ENCODE data around the gene DGKB. TPM values are rescaled to one million over a fixed set of nuclear protein-coding genes. Genes with fewer than 3 reads are reported as not detected.
A peak's percentile ranks its signal among the peaks of the same experiment; 100 is the strongest.

The DGKB gene
- total and polyA plus RNA-seq, 2 donors from 2014 or later = 0.26 to 1.5 TPM

GRCh38 chr7:14761510-14762296 is 140.8 kb downstream of the DGKB start:
- Histone ChIP-seq H3K36me3 (ENCODE audit: control insufficient read depth in 2 of 3, insufficient read depth in 3 of 3, low read length in 3 of 3) (no peaks in the 10 kb centered on the region), H3K4me1 (ENCODE audit: control insufficient read depth in 2 of 3, insufficient read depth in 2 of 3, low read depth in 1 of 3, low read length in 3 of 3) (no peaks in the 10 kb centered on the region), H3K9ac (ENCODE audit: low read length in 3 of 3) (no peak overlapping the region), H3K9me3 (ENCODE audit: control insufficient read depth in 2 of 3, insufficient read depth in 1 of 3, low read length in 3 of 3) (no peaks in the 10 kb centered on the region), H3K4me3 (ENCODE audit: low read length in 3 of 3) (no peak overlapping the region), H3K27me3 (ENCODE audit: control insufficient read depth, insufficient read depth, low read length) (no peaks in the 10 kb centered on the region), H3K27ac (ENCODE audit: low read depth in 2 of 2, low read length in 2 of 2) (no peak overlapping the region)
- TF ChIP-seq, protein P1, sequence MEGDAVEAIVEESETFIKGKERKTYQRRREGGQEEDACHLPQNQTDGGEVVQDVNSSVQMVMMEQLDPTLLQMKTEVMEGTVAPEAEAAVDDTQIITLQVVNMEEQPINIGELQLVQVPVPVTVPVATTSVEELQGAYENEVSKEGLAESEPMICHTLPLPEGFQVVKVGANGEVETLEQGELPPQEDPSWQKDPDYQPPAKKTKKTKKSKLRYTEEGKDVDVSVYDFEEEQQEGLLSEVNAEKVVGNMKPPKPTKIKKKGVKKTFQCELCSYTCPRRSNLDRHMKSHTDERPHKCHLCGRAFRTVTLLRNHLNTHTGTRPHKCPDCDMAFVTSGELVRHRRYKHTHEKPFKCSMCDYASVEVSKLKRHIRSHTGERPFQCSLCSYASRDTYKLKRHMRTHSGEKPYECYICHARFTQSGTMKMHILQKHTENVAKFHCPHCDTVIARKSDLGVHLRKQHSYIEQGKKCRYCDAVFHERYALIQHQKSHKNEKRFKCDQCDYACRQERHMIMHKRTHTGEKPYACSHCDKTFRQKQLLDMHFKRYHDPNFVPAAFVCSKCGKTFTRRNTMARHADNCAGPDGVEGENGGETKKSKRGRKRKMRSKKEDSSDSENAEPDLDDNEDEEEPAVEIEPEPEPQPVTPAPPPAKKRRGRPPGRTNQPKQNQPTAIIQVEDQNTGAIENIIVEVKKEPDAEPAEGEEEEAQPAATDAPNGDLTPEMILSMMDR (IDR thresholded peaks at IDR 0.05; ENCODE audit: borderline replicate concordance, extremely low read depth, insufficient read depth) = no peak
- intact Hi-C loops (cut with DNase I) = no loop called here
- DNase-seq = peak in 3 of 5 donors; percentile 11 to 57 (median 48)
- no peak for FAIRE-seq

DNA sequence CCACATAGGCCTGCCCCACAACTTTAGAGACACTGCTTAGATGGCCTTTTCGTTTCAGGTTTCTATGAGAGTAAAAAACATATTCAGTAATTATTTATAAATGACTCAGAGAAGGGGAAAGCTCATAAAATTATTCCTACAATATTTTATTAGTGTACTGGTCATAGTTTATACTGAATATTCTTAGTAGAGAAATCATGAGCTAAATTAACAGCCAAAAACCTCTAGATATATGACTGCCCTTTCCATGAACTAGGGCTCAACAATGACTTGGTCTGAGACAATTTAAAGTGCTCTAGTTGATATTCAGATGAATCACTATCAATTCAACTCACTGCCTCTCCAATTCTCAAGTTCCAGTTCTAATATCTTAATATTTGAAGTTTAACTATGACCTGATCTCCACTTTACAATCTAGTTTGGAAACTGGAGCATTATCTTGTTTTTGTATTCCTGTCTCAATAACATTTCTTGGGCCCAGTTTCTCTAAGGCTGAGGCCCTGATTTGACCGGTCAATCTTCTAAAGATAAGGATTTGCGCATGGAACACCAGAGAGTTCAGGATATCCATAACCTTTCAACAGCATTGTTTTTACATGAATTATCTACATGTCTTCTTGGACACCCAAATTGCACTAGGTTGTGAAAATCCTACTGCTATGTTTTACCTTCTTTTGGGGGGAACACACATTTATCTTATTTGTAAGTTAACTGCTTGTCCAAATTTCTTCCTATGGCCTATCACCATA is 141.6 kb downstream of the DGKB start:
- no peak for FAIRE-seq
- no peaks in the 10 kb centered on the region for H3K9me3 ChIP-seq (ENCODE audit: control insufficient read depth in 2 of 3, insufficient read depth in 1 of 3, low read length in 3 of 3)
- H3K9ac ChIP-seq (ENCODE audit: low read length in 3 of 3) = no peak overlapping the region
- H3K27ac ChIP-seq (ENCODE audit: low read depth in 2 of 2, low read length in 2 of 2) = no peak overlapping the region
- DNase-seq = peak in 1 of 5 donors; percentile 30
- H3K36me3 ChIP-seq (ENCODE audit: control insufficient read depth in 2 of 3, insufficient read depth in 3 of 3, low read length in 3 of 3) = no peaks in the 10 kb centered on the region
- TF ChIP-seq, protein P1 (IDR thresholded peaks at IDR 0.05; ENCODE audit: borderline replicate concordance, extremely low read depth, insufficient read depth) = no peak
- intact Hi-C loops (cut with DNase I) = no loop called here
- H3K27me3 ChIP-seq (ENCODE audit: control insufficient read depth, insufficient read depth, low read length) = no peaks in the 10 kb centered on the region
- no peaks in the 10 kb centered on the region for H3K4me1 ChIP-seq (ENCODE audit: control insufficient read depth in 2 of 3, insufficient read depth in 2 of 3, low read depth in 1 of 3, low read length in 3 of 3)
- H3K4me3 ChIP-seq (ENCODE audit: low read length in 3 of 3) = no peak overlapping the region

- no peak for DNase-seq
- no peaks in the 10 kb centered on the region for H3K27me3 ChIP-seq (ENCODE audit: control insufficient read depth, insufficient read depth, low read length)
- no peak overlapping the region for H3K27ac ChIP-seq (ENCODE audit: low read depth in 2 of 2, low read length in 2 of 2)
- no peak overlapping the region for H3K4me3 ChIP-seq (ENCODE audit: low read length in 3 of 3)
- intact Hi-C loops (cut with DNase I) = no loop called here
- no peak overlapping the region for H3K9ac ChIP-seq (ENCODE audit: low read length in 3 of 3)
- no peak for FAIRE-seq
- H3K9me3 ChIP-seq (ENCODE audit: control insufficient read depth in 2 of 3, insufficient read depth in 1 of 3, low read length in 3 of 3) = no peaks in the 10 kb centered on the region
- H3K36me3 ChIP-seq (ENCODE audit: control insufficient read depth in 2 of 3, insufficient read depth in 3 of 3, low read length in 3 of 3) = no peaks in the 10 kb centered on the region
- no peaks in the 10 kb centered on the region for H3K4me1 ChIP-seq (ENCODE audit: control insufficient read depth in 2 of 3, insufficient read depth in 2 of 3, low read depth in 1 of 3, low read length in 3 of 3)
- TF ChIP-seq, protein P1 (IDR thresholded peaks at IDR 0.05; ENCODE audit: borderline replicate concordance, extremely low read depth, insufficient read depth) = no peak
Observed at GRCh38 chr7:14759785-14760184, 142.8 kb downstream of the DGKB start.

All from kidney (tissue), 14 donors.